Testis (tissue), 3 donors: ENCODE results near the gene PPHLN1. TPM values are rescaled to one million over a fixed set of nuclear protein-coding genes. Genes with fewer than 3 reads are reported as not detected.
A peak's percentile ranks its signal among the peaks of the same experiment; 100 is the strongest.

Experiments used
- DNase-seq: peaks from one replicate; pipeline ENCODE4 v3.0.0-alpha.2; 2019
- H3K27ac ChIP-seq, 2 donors: fragments of 200-600 bp; sonication (generic); one replicate each; pipeline ENCODE4 v1.5.1; 2019
- H3K27me3 ChIP-seq: fragments of 200-600 bp; sonication (generic); one replicate; pipeline ENCODE4 v1.5.1; 2019
- H3K36me3 ChIP-seq: fragments of 200-600 bp; sonication (generic); one replicate; pipeline ENCODE4 v1.5.1; 2017; ENCODE audit warnings: low read depth; ENCODE audit errors: missing control alignments
- H3K4me1 ChIP-seq: fragments of 200-600 bp; sonication (generic); one replicate; pipeline ENCODE4 v1.5.1; 2019
- H3K4me3 ChIP-seq, 2 donors: fragments of 200-600 bp; sonication (generic); one replicate each; pipeline ENCODE4 v1.5.1; 2017 to 2019
- H3K9me3 ChIP-seq: fragments of 200-600 bp; sonication (generic); one replicate; pipeline ENCODE4 v1.5.1; 2017
- POLR2A ChIP-seq: fragments of 450-650 bp; IDR thresholded peaks from one replicate; pipeline ENCODE4 v1.6.1; 2017; ENCODE audit warnings: antibody characterized with exemption, mild to moderate bottlenecking, moderate library complexity
- WGBS, 2 donors: methylation state at CpG; one replicate each; pipeline ENCODE4 v1.1.5; 2018; 5-methylcytosine and 5-hydroxymethylcytosine counted together
- intact Hi-C: fragments of 100-400 bp; cut with DNase I; formaldehyde crosslinking; loops from one replicate; pipeline ENCODE4 v1.15.1; 2023; ENCODE audit warnings: low total_unique reads
- polyA plus RNA-seq: library from polyadenylated mRNA; stranded (reverse); fragments of 350-450 nt; fragmentation: Illumina TruSeq; extraction: RNeasy Lipid Tissue Mini Kit (QIAGEN cat#74804); gene quantifications from one replicate; pipeline ENCODE4 v1.2.3, GENCODE V29; 2014; ENCODE audit warnings: low read depth, low replicate concordance; ENCODE audit not compliant: insufficient read depth
- total RNA-seq, 2 donors: library from RNA; depleted of rRNA; stranded (reverse); fragments of >200 nt; gene quantifications; one replicate each; pipeline ENCODE4 v1.2.3, GENCODE V29; 2016
- TF ChIP-seq, protein P1 (sequence below), 3 experiments: fragments of 450-650 bp in 2 of 3; fragments of 200-600 bp in 1 of 3; sonication (generic) in 1 of 3; IDR thresholded peaks; one replicate each; pipeline ENCODE4 v1.5.1; 2016 to 2019; ENCODE audit warnings: antibody characterized with exemption in 3 of 3, mild to moderate bottlenecking in 2 of 3, moderate library complexity in 1 of 3

The PPHLN1 gene
- total and polyA plus RNA-seq, 3 donors from 2014 or later, result 83.1 to 101 (median 91.7) TPM

- Histone ChIP-seq H3K9me3 (no peaks in the 10 kb centered on the region), H3K4me1 (no peaks in the 10 kb centered on the region), H3K4me3 (no peak overlapping the region), H3K27me3 (no peaks in the 10 kb centered on the region), H3K27ac (no peak overlapping the region), H3K36me3 (no peaks in the 10 kb centered on the region)
- DNase-seq, result no peak
- no peak for TF ChIP-seq POLR2A
- TF ChIP-seq, protein P1, sequence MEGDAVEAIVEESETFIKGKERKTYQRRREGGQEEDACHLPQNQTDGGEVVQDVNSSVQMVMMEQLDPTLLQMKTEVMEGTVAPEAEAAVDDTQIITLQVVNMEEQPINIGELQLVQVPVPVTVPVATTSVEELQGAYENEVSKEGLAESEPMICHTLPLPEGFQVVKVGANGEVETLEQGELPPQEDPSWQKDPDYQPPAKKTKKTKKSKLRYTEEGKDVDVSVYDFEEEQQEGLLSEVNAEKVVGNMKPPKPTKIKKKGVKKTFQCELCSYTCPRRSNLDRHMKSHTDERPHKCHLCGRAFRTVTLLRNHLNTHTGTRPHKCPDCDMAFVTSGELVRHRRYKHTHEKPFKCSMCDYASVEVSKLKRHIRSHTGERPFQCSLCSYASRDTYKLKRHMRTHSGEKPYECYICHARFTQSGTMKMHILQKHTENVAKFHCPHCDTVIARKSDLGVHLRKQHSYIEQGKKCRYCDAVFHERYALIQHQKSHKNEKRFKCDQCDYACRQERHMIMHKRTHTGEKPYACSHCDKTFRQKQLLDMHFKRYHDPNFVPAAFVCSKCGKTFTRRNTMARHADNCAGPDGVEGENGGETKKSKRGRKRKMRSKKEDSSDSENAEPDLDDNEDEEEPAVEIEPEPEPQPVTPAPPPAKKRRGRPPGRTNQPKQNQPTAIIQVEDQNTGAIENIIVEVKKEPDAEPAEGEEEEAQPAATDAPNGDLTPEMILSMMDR (IDR thresholded peaks at IDR 0.05), result no peak
- intact Hi-C loops, result no loop called here
- WGBS, 2 donors, result 56 to 72% methylated on average over 1 of the region's 1 CpG
Observed at GRCh38 chr12:42410340-42410739, 84.4 kb downstream of the PPHLN1 start.

DNA sequence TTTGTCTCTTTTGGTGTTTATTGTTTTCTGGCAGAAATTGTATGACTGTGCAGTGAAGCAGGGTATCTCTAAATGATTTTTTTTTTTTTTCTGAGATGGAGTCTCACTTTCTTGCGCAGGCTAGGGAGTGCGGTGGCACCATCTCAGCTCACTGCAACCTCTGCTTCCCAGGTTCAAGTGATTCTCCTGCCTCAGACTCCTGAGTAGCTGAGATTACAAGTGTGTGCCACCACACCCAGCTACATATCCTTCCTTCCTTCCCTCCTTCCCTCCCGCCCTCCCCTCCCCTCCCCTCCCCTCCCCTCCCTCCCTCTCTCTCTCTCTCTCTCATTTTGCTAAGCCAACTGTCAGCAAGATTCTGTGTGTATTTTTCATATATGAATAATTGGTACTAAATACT lies 94.4 kb downstream of the PPHLN1 start:
- H3K9me3 ChIP-seq, result no peaks in the 10 kb centered on the region
- no peak overlapping the region for H3K27ac ChIP-seq
- no peaks in the 10 kb centered on the region for H3K27me3 ChIP-seq
- no peak for DNase-seq
- TF ChIP-seq, protein P1 (IDR thresholded peaks at IDR 0.05), result no peak
- no peak for TF ChIP-seq POLR2A
- intact Hi-C loops, result no loop called here
- H3K4me1 ChIP-seq, result no peaks in the 10 kb centered on the region
- H3K36me3 ChIP-seq, result no peaks in the 10 kb centered on the region
- 89 to 98% methylated on average over 3 of the region's 3 CpGs for whole genome bisulfite sequencing, 2 donors
- no peak overlapping the region for H3K4me3 ChIP-seq

- no peak overlapping the region for H3K4me3 ChIP-seq
- H3K27ac ChIP-seq, result peak overlapping the region in 1 of 2 donors; percentile 52
- DNase-seq, result no peak
- no peaks in the 10 kb centered on the region for H3K4me1 ChIP-seq
- no peaks in the 10 kb centered on the region for H3K9me3 ChIP-seq
- no peaks in the 10 kb centered on the region for H3K36me3 ChIP-seq
- 41 to 50% methylated on average over 3 of the region's 3 CpGs for WGBS, 2 donors
- TF ChIP-seq POLR2A, result no peak
- TF ChIP-seq, protein P1 (IDR thresholded peaks at IDR 0.05), result no peak
- intact Hi-C loops, result no loop called here
- no peaks in the 10 kb centered on the region for H3K27me3 ChIP-seq
Observed at GRCh38 chr12:42421844-42422779, 96.1 kb downstream of the PPHLN1 start.

GRCh38 chr12:42422785-42423184 lies 96.8 kb downstream of the PPHLN1 start:
- DNase-seq, result no peak
- Histone ChIP-seq H3K27me3 (no peaks in the 10 kb centered on the region), H3K4me3 (no peak overlapping the region), H3K27ac (no peak overlapping the region), H3K4me1 (no peaks in the 10 kb centered on the region), H3K9me3 (no peaks in the 10 kb centered on the region), H3K36me3 (no peaks in the 10 kb centered on the region)
- 91 to 97% methylated on average over 1 of the region's 1 CpG for WGBS, 2 donors
- intact Hi-C loops, result no loop called here
- no peak for TF ChIP-seq POLR2A
- TF ChIP-seq, protein P1 (IDR thresholded peaks at IDR 0.05), result no peak
